Fibroblast of peridontal ligament (primary cell): ENCODE measurements around the gene ESRRA.
A peak's percentile ranks its signal among the peaks of the same experiment; 100 is the strongest.
"Not testable (repeated sequence)": the region's sequence is repeated elsewhere in the genome, so short reads cannot be mapped to it uniquely, and the experiment has no call there.

ENCODE experiments used
- DNase-seq: peaks from one replicate; pipeline ENCODE4 v3.0.0-alpha.2; 2010; ENCODE audit errors: extremely low read depth

The ESRRA gene

GRCh38 chr11:64291752-64292459 lies 13.4 kb upstream of the ESRRA start:
- DNase-seq = no peak

GRCh38 chr11:64292460-64293254 lies 12.7 kb upstream of the ESRRA start:
- DNase-seq = no peak

GRCh38 chr11:64294774-64295173 lies 10.6 kb upstream of the ESRRA start:
- DNase-seq = no peak

- DNase-seq = no peak
Observed at GRCh38 chr11:64295760-64296159, 9.6 kb upstream of the ESRRA start.

- DNase-seq = no peak
Observed at GRCh38 chr11:64296236-64296635, 9.1 kb upstream of the ESRRA start.

GRCh38 chr11:64296830-64297698 lies 8.3 kb upstream of the ESRRA start:
- no peak for DNase-seq

GRCh38 chr11:64297699-64298358 lies 7.5 kb upstream of the ESRRA start:
- DNase-seq = no peak

GRCh38 chr11:64298966-64299846 lies 6.1 kb upstream of the ESRRA start:
- DNase-seq = no peak

GRCh38 chr11:64299847-64300648 lies 5.3 kb upstream of the ESRRA start, which contains the start of gene CATSPERZ:
TSS of gene CATSPERZ (plus strand) at chr11:64300358. CDS start at chr11:64300411, 53 bp downstream.
- no peak for DNase-seq

GRCh38 chr11:64303109-64304031 lies 2.0 kb upstream of the ESRRA start:
- DNase-seq = no peak

GRCh38 chr11:64304032-64304315 lies 1.4 kb upstream of the ESRRA start:
- no peak for DNase-seq

GRCh38 chr11:64304316-64305072 lies 830 bp upstream of the ESRRA start:
- DNase-seq = peak; percentile 87

GRCh38 chr11:64305691-64306562 lies 603 bp downstream of the ESRRA start:
- DNase-seq = peak; percentile 16

- no peak for DNase-seq
Observed at GRCh38 chr11:64306563-64306875, 1.2 kb downstream of the ESRRA start.

GRCh38 chr11:64306876-64307622 lies 1.7 kb downstream of the ESRRA start:
- no peak for DNase-seq

- DNase-seq = not testable (repeated sequence)
Observed at GRCh38 chr11:64307795-64308194, 2.5 kb downstream of the ESRRA start.

- DNase-seq = no peak
Observed at GRCh38 chr11:64312947-64313346, 7.6 kb downstream of the ESRRA start.
